NCI-H2227 (cell line): ENCODE results near the gene NUDT22.

Experiments used
- DNase-seq: peaks from one replicate; lab custom pipeline; 2025; ENCODE audit not compliant: unreplicated experiment; lab: John Stamatoyannopoulos, UW

NUDT22 gene

GRCh38 chr11:64206457-64207255, 19.4 kb upstream of the NUDT22 start, which contains the start of gene FERMT3:
FERMT3 (plus strand) TSS chr11:64206721; CDS start chr11:64207365, 644 bp downstream.
- no peak for DNase-seq

GRCh38 chr11:64207256-64208085, 18.6 kb upstream of the NUDT22 start:
- DNase-seq = no peak

- no peak for DNase-seq
Observed at GRCh38 chr11:64208086-64208795, 17.8 kb upstream of the NUDT22 start.

GRCh38 chr11:64208796-64209562, 17.1 kb upstream of the NUDT22 start:
- no peak for DNase-seq

- DNase-seq = no peak
Observed at GRCh38 chr11:64209563-64209843, 16.6 kb upstream of the NUDT22 start.

- DNase-seq = no peak
Observed at GRCh38 chr11:64210301-64211020, 15.6 kb upstream of the NUDT22 start.

GRCh38 chr11:64211181-64211872, 14.7 kb upstream of the NUDT22 start:
- no peak for DNase-seq

- DNase-seq = no peak
Observed at GRCh38 chr11:64216879-64217278, 9.2 kb upstream of the NUDT22 start.

- DNase-seq = no peak
Observed at GRCh38 chr11:64218628-64219353, 7.3 kb upstream of the NUDT22 start.

- DNase-seq = no peak
Observed at GRCh38 chr11:64219354-64219684, 6.8 kb upstream of the NUDT22 start.

- DNase-seq = no peak
Observed at GRCh38 chr11:64219755-64220154, 6.3 kb upstream of the NUDT22 start.

GRCh38 chr11:64220271-64220670, 5.8 kb upstream of the NUDT22 start:
- DNase-seq = no peak

- DNase-seq = no peak
Observed at GRCh38 chr11:64220798-64221197, 5.3 kb upstream of the NUDT22 start.

GRCh38 chr11:64222651-64223000, 3.4 kb upstream of the NUDT22 start:
- no peak for DNase-seq

- DNase-seq = no peak
Observed at GRCh38 chr11:64223001-64223651, 2.9 kb upstream of the NUDT22 start.

GRCh38 chr11:64224151-64224890, 1.8 kb upstream of the NUDT22 start:
- no peak for DNase-seq

- no peak for DNase-seq
Observed at GRCh38 chr11:64224891-64225607, 1.0 kb upstream of the NUDT22 start.
